HL-60/S4 treated with retinoic acid at 250 ng/mL for 4 days and 3 days (cell line): ENCODE results near the gene LYZL4.

Source experiments
- in situ Hi-C: fragments of 300-500 bp; cut with MboI; formaldehyde crosslinking; loops from 2 replicates; pipeline ENCODE4 v1.7.0; 2022; ENCODE audit warnings: low sequenced_read_pairs

The LYZL4 gene

GRCh38 chr3:42430781-42431532, 20.5 kb upstream of the LYZL4 start:
- in situ Hi-C loops, result loop anchor here (25.0 kb wide), 1 partner anchor 169 kb away; the partner anchor contains the start of gene CCK

GRCh38 chr3:42428830-42429229, 18.4 kb upstream of the LYZL4 start:
- in situ Hi-C loops, result loop anchor here (25.0 kb wide), 1 partner anchor 167 kb away; the partner anchor contains the start of gene CCK

GRCh38 chr3:42425736-42426407, 15.5 kb upstream of the LYZL4 start:
- in situ Hi-C loops, result loop anchor here (25.0 kb wide), 1 partner anchor 164 kb away; the partner anchor contains the start of gene CCK

GRCh38 chr3:42424911-42425310, 14.5 kb upstream of the LYZL4 start:
- in situ Hi-C loops, result loop anchor here (25.0 kb wide), 1 partner anchor 163 kb away; the partner anchor contains the start of gene CCK

GRCh38 chr3:42421818-42422796, 11.7 kb upstream of the LYZL4 start:
- in situ Hi-C loops, result no loop called here

GRCh38 chr3:42419563-42419962, 9.2 kb upstream of the LYZL4 start:
- in situ Hi-C loops, result no loop called here

GRCh38 chr3:42412526-42413155, 2.2 kb upstream of the LYZL4 start:
- in situ Hi-C loops, result no loop called here

- in situ Hi-C loops, result no loop called here
Observed at GRCh38 chr3:42411429-42411828, 1.0 kb upstream of the LYZL4 start.

GRCh38 chr3:42408156-42408555, 2.3 kb downstream of the LYZL4 start:
- in situ Hi-C loops, result no loop called here

- in situ Hi-C loops, result no loop called here
Observed at GRCh38 chr3:42406727-42407450, 3.5 kb downstream of the LYZL4 start.

- in situ Hi-C loops, result no loop called here
Observed at GRCh38 chr3:42405857-42406256, 4.6 kb downstream of the LYZL4 start.

- in situ Hi-C loops, result no loop called here
Observed at GRCh38 chr3:42403737-42404136, 6.7 kb downstream of the LYZL4 start.

GRCh38 chr3:42402394-42403096, 7.9 kb downstream of the LYZL4 start:
- in situ Hi-C loops, result no loop called here

GRCh38 chr3:42398080-42398479, 12.3 kb downstream of the LYZL4 start:
- in situ Hi-C loops, result no loop called here

GRCh38 chr3:42397644-42398043, 12.8 kb downstream of the LYZL4 start:
- in situ Hi-C loops, result no loop called here

GRCh38 chr3:42394579-42395288, 15.7 kb downstream of the LYZL4 start:
- in situ Hi-C loops, result no loop called here

- in situ Hi-C loops, result no loop called here
Observed at GRCh38 chr3:42387802-42388651, 22.4 kb downstream of the LYZL4 start.
